ENCODE data around the gene SERTAD1.

Gene SERTAD1

GRCh38 chr19:40407714-40408597, 17.8 kb downstream of the SERTAD1 start:
- POLR2A ChIA-PET (ENCODE audit: low non-redundant PET), result interaction anchor here (0.6 kb wide), 1 partner anchor 35 kb away, joined by 3 read pairs; no protein-coding TSS in a partner anchor
- no peak for TF ChIP-seq CTCF (conservative IDR thresholded peaks at IDR 0.05; ENCODE audit: low read depth)
- CTCF ChIA-PET, result interaction anchor here (0.6 kb wide), 1 partner anchor 20 kb away, joined by 3 read pairs; no protein-coding TSS in a partner anchor
- DNase-seq (ENCODE audit: low spot score), result no peak
- H3K27ac ChIP-seq, result peak overlapping the region; percentile 22; the same call in 1 of the 2 replicates

- POLR2A ChIA-PET (ENCODE audit: low non-redundant PET), result interaction anchor here (0.6 to 1.9 kb wide), 6 partner anchors 20 to 423 kb away, joined by 3 to 7 read pairs (median 3); no protein-coding TSS in a partner anchor
- no peak for TF ChIP-seq CTCF (conservative IDR thresholded peaks at IDR 0.05; ENCODE audit: low read depth)
- CTCF ChIA-PET, result no interaction called here
- H3K27ac ChIP-seq, result peak overlapping the region; percentile 86
- peak; percentile 95 for DNase-seq (ENCODE audit: low spot score)
Measured at GRCh38 chr19:40403262-40403984, 22.4 kb downstream of the SERTAD1 start.

GRCh38 chr19:40400559-40400958, 25.2 kb downstream of the SERTAD1 start:
- ChIA-PET CTCF (interaction anchor here (0.6 kb wide), 1 partner anchor 129 kb away, joined by 3 read pairs; no protein-coding TSS in a partner anchor), POLR2A (ENCODE audit: low non-redundant PET) (no interaction called here)
- no peak for TF ChIP-seq CTCF (conservative IDR thresholded peaks at IDR 0.05; ENCODE audit: low read depth)
- H3K27ac ChIP-seq, result no peak overlapping the region
- DNase-seq (ENCODE audit: low spot score), result no peak

- no peak for TF ChIP-seq CTCF (conservative IDR thresholded peaks at IDR 0.05; ENCODE audit: low read depth)
- H3K27ac ChIP-seq, result no peak overlapping the region
- DNase-seq (ENCODE audit: low spot score), result peak; percentile 84
- CTCF ChIA-PET, result no interaction called here
- POLR2A ChIA-PET (ENCODE audit: low non-redundant PET), result no interaction called here
Measured at GRCh38 chr19:40398417-40399131, 27.2 kb downstream of the SERTAD1 start.

GRCh38 chr19:40397568-40397906, 28.3 kb downstream of the SERTAD1 start:
- no peak for DNase-seq (ENCODE audit: low spot score)
- no peak for TF ChIP-seq CTCF (conservative IDR thresholded peaks at IDR 0.05; ENCODE audit: low read depth)
- H3K27ac ChIP-seq, result no peak overlapping the region
- CTCF ChIA-PET, result interaction anchor here (0.5 kb wide), 1 partner anchor 214 kb away, joined by 4 read pairs; no protein-coding TSS in a partner anchor
- POLR2A ChIA-PET (ENCODE audit: low non-redundant PET), result no interaction called here
